Erythroblast (primary cell): Measurements from ENCODE around the gene PMPCB.
A peak's percentile ranks its signal among the peaks of the same experiment; 100 is the strongest.
"Not testable (repeated sequence)": the region's sequence is repeated elsewhere in the genome, so short reads cannot be mapped to it uniquely, and the experiment has no call there.

Source experiments
- DNase-seq, 2 experiments: peaks; one replicate each; lab custom pipeline; 2025; lab: John Stamatoyannopoulos, UW
- GATA1 ChIP-seq: IDR thresholded peaks from 2 replicates; pipeline ENCODE4 v1.6.1; 2011; ENCODE audit warnings: low read depth, mild to moderate bottlenecking, control low read depth, low read length, moderate library complexity
- POLR2A ChIP-seq: IDR thresholded peaks from 2 replicates; pipeline ENCODE4 v1.6.1; 2011; ENCODE audit warnings: mild to moderate bottlenecking, low read length

The PMPCB gene, protein sequence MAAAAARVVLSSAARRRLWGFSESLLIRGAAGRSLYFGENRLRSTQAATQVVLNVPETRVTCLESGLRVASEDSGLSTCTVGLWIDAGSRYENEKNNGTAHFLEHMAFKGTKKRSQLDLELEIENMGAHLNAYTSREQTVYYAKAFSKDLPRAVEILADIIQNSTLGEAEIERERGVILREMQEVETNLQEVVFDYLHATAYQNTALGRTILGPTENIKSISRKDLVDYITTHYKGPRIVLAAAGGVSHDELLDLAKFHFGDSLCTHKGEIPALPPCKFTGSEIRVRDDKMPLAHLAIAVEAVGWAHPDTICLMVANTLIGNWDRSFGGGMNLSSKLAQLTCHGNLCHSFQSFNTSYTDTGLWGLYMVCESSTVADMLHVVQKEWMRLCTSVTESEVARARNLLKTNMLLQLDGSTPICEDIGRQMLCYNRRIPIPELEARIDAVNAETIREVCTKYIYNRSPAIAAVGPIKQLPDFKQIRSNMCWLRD

DNA sequence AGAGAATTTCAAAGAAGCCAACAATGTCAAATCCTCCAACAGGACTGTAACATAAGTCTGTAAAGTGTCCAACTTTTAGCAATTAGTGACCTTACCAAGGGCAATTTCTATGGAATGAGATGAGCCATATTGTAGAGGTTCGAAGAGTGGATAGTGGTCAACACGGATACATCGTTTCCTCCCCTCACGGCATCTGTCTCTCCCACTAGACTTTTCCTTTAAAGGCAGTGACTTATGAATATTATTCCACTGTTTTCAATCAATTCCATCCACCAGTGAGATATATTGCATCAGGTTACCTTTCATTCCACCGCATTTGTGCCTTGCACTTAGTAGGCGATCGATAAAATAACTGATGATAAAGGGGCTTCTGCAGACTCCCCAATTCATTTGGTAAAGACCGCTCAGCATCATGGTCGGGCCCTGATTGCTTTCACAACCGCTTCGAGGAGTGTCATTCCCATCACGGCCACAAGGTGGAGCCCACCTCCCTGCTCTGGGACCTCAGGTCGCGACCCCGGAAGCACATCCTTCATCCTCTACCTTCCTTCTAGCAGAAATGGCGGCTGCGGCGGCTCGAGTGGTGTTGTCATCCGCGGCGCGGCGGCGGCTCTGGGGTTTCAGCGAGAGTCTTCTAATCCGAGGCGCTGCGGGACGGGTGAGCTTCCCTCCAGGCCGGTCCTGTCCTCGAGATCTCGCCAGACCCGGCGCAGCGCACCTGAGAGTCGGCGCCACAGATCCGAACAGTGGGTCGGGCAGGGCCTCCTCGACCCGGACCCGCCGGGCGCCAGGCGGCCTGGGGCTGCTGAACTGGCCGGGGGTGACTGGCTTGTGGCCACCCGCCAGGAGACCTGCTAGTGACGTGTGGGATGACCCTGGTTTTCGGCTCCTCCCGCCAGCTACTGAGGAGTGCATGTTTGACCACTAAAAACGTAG is at the start of gene PMPCB:
Gene PMPCB, plus strand, starts transcription at position 535 of the 936 bp plus-strand sequence. Its CDS starts 25 bp downstream, at position 560.
- DNase-seq, result peak; percentile 93 to 96
- no peak for TF ChIP-seq GATA1
- peak; percentile 78 for TF ChIP-seq POLR2A

DNA sequence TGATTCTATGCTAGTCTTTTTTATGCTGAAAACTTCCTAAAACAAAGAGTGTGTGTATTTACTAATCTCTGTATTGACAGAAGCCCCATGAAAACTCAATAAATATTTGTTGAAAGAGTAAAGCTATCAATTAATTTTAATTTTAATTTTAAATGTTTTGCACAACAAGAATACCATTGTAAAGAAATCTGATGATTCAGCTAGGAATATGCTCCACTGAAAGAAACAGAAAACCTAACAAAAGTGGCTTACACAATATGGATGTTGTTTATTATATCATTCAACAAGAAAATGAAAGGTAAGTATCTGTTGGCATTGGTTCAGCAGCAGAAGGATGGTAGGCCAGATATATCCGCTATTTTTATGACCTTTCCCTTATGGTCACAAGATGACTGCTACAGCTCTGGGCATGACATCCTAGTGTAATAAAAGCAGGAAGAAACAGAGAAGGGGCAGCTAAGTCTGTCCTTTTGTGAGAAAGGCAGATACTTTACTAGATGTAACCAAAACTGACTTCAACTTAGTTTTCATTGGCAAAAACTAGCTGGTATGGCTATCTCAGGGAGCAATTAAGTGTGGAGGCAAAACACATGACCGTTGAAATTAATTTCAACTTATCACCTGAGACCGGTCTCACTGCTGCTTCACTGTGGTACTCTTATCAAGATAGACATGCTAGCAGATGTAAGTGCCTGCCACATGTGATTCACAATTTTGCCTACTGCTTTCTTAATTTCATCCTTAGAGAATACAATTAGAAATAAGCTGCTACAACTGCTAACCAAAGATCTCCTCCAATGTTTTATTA is 43.3 kb upstream of the PMPCB start:
- TF ChIP-seq GATA1, result peak; percentile 9
- DNase-seq, result peak; percentile 75 to 92

DNA sequence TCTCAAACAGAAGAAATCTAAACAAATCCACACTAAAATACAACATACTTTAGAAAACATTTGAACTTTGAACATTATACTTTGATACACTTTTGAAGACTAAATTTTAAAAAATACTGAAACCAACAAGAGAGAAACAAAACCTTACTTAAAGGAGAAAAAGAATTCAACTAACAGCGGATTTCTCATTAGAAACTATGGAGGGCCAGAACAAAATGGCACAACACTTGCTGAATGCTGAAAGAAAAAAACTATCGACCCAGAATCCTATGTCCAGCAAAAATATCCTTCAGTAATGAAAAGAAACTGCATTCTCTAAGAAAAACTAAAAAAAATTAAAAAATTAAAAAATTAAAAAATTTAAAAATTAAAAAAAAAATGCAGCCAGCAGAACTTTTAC is 33.2 kb upstream of the PMPCB start:
- peak in 1 of 2 experiments; percentile 2 for DNase-seq

DNA sequence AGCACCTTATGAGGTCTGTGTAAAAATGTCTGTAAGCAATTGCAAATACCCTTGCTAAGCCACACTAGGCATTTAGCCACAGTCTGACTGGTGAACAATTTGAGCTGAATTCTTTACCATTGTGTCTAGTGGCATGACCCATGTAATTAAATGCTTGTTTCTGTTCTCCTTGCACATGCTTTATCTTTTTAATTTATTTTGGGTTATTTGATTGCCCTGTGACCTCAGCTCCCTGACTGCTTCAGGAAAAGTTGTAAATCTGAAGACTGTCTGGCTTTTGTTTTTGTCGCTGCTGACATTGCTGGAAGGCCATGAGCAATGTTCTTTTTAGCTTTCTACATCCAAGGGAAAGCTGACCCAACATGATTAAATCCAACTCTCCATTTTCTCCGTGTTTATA is 31.0 kb upstream of the PMPCB start:
- not testable (repeated sequence) for DNase-seq

DNA sequence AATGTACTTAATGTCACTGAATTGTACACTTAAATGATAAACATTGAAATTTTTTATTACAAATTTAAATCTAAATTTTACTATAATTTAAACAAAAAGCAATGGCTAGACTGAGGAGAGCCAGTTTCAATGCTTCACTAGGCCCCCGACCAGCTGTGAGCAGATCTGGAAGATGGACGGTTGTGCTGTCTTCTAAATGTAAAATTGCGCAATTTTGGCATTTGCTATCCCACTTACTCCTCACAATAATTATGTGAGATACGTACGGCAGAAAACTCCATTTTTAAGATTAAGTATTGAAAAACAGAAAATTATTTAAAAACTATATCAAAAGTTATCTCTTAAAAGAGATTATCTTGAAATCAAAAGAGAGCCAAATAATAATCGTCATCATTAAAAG is 23.9 kb upstream of the PMPCB start:
- DNase-seq, result not testable (repeated sequence)

DNA sequence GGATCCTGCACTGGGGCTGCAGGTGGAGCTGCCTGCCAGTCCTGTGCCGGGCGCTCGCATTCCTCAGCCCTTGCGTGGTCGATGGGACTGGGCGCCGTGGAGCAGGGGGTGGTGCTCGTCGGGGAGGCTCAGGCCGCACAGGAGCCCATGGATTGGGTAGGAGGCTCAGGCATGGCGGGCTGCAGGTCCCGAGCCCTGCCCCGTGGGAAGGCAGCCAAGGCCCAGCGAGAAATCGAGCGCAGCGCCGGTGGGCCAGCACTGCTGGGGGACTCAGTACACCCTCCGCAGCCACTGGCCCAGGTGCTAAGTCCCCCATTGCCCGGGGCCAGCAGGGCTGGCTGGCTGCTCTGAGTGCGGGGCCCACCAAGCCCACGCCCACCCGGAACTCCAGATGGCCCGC is 22.4 kb upstream of the PMPCB start:
- not testable (repeated sequence) for DNase-seq

DNA sequence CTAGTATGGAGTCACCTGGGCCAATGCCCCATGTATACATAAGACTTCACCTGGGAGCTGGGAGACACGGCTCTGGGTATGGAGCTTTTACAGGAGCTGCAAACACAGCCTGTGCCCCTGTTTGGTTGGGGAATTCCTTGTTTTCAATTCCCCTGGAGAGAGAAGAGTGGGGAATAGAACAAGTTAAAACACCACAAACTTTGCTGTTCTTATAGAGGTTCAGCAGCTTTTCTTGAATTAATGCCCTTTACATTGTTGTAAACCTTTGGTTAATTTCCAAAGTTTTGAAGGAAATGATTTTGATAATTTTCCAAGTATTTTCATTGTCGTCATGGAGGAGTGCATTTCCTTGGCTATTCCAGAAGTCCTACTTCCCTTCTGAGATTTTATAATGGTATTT is 19.0 kb upstream of the PMPCB start:
- DNase-seq, result not testable (repeated sequence)

DNA sequence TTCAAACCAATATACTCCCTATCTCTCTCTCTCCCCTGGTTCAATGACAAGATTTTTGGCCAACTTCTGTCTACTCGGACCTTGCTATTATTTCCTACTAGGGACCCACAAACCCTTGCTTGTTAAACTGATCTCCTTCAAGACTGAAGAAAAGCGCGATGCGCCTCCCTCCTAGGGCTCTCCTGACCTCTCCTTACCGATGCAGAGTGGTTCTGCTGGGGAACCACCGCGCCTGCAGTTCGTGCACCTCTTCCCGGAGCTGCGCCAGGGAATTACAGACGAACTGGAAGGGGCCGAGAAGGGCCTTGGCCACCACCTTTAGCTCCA is 17.6 kb upstream of the PMPCB start:
- DNase-seq, result peak; percentile 73 to 78

DNA sequence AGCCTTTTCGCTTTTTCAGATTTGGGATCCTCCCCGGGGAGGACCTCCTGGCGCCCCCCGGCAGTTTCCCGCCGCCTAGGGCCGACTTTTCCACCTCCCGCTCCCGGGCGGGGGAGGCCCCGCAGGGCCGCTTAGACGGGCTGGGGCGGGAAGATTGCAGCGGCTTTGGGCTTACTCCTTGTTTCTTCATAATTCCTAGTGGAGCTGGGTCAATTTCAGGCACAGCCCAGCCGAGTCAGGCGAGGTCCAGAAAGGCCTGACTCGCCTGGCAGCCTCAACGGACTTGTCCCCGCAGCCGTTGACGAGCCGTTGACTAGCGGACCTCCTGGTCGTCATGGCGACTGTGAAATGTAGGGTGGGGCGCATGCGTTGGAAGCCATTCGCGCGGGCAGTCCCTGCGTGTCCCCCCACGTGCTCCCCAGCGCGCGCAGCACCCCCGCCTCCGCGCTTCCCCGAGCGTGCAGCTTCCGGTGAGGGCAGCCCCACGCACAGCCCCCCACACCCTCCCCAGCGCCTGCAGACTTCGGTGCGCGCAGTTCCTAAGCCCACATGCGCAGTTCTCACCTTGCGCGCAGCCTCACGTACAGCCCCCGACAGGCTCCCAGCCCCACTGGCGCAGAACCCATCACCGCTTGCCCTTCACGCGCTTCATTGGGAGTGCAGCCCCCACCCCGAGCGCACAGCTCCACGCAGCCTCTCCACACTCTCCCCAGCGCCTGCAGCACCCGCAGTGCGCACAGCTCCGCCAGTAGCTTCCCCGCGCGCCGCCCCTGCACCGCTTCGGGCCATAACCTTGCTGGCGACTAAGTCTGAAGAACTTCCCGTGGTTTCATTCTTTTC is 17.1 kb upstream of the PMPCB start:
- TF ChIP-seq POLR2A, result peak; percentile 64
- DNase-seq, result peak; percentile 89 to 93

DNA sequence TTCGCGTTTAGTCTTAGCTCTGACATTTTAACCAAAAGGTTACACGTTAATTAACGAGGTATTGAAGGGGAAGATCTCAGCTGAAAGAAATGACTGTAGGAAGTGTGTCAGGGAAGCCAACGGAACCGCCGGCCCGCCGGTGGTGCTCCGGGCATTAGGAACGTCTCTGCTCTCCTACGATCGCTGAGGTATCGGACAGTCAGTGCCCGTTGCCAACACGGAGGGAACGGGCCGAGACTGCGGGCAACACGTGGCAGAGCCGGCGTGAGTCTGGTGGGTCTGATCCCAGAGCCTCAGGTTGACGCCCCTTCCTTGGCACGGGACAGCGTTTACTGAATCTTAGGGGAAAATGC is 16.5 kb upstream of the PMPCB start:
- DNase-seq, result peak; percentile 48 to 53

DNA sequence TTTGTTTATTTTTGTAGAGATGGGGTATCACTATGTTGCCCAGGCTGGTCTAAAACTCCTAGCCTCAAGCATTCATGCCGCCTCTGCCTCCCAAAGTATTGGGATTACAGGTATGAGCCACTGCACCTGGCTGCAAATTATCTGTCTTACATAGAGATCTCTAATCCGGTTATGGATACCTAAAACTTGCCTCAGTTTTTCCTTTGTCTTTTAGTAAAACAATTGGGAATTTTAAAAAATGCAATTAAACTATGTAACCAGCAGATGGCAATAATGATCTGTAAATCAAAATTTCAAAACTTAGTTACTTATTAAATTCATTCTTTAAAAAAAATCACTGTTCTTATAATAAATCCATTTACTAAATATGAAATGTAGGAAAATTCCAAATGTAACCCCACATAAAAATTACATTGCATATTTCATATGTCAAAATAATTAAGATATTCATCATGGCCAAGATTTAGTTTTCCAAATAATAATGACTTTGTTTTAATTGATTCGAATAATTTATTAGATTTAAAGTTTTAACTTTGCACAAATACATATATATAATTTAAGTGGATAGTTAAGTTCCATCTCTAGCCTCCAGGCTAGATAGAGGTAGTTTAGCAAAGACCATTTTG is 14.3 kb upstream of the PMPCB start:
- DNase-seq, result not testable (repeated sequence)

DNA sequence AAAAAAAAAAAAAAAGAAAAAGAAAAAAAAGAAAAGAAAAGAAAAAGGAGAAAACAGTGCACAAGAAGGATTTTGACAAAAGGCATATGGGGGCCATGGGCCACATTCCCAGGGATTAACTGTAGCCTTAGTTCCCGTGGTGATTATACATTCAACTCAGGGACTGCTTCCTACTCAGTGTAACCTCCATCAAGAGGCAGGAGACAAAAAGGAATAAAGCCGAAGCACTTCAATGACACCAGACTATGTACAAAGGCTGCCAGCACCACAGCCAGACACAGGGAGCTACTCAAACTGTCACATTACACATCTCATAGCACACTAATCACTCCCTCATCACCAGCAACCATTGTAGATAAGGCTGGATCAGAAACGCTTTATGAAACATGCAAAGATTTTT is 5.1 kb upstream of the PMPCB start:
- TF ChIP-seq GATA1 (no peak), POLR2A (no peak)
- DNase-seq, result no peak

DNA sequence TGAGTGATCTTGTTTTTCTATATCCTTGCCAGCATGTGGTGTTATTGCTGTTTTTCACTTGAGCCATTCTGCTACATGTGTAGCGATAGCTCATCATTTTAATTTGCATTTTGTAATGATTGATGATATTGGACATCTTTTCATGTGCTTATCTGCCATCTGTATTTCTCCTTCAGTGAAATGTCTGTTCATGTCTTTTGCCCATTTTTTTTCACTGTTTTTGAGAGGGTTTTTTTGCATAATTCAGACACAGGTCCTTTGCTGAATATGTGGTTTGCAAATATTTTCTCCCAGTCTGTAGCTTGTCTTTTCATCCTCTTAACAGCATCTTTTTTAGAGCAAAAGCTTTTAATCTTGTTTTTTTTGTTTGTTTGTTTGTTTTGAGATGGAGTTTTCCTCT is 3.7 kb upstream of the PMPCB start:
- DNase-seq, result no peak
- no peak for TF ChIP-seq GATA1
- no peak for TF ChIP-seq POLR2A

DNA sequence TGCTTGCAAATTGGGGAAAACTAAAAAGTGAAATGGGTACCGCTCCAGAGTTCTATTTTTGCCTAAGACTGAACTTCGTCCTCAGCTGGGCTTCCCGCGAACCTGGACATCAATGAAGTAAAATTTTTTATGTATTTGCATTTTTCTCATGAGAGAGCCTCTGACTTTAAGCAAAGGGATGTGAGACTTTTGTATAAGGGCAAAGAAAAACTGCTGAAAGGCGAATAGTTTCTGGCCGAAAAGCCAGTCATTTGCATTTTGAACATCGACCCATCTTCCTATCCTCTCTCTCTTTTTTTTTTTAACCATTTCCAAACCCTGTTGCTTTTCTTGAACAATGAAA is 573 bp downstream of the PMPCB start:
- no peak for DNase-seq
- no peak for TF ChIP-seq GATA1
- no peak for TF ChIP-seq POLR2A
